GM18951 (cell line): ENCODE data around the gene OSM.
A peak's percentile ranks its signal among the peaks of the same experiment; 100 is the strongest.

ENCODE experiments used
- POLR2A ChIP-seq: IDR thresholded peaks from 4 replicates; pipeline ENCODE4 v1.6.1; 2011; ENCODE audit warnings: mild to moderate bottlenecking; ENCODE audit not compliant: insufficient read length, insufficient read depth; ENCODE audit errors: extremely low read depth
- in situ Hi-C: fragments of 300-500 bp; cut with MboI; formaldehyde crosslinking; loops from one replicate; pipeline ENCODE4 v1.12.0; 2022; ENCODE audit warnings: low sequenced_read_pairs, mixed read lengths, inconsistent platforms; ENCODE audit not compliant: unreplicated experiment

The OSM gene

GRCh38 chr22:30247561-30247960, 19.1 kb downstream of the OSM start:
- TF ChIP-seq POLR2A = no peak
- in situ Hi-C loops = loop anchor here (25.0 kb wide), 1 partner anchor 135 kb away; no protein-coding TSS in a partner anchor

GRCh38 chr22:30246814-30247376, 19.8 kb downstream of the OSM start:
- in situ Hi-C loops = loop anchor here (25.0 kb wide), 1 partner anchor 135 kb away; no protein-coding TSS in a partner anchor
- no peak for TF ChIP-seq POLR2A

DNA sequence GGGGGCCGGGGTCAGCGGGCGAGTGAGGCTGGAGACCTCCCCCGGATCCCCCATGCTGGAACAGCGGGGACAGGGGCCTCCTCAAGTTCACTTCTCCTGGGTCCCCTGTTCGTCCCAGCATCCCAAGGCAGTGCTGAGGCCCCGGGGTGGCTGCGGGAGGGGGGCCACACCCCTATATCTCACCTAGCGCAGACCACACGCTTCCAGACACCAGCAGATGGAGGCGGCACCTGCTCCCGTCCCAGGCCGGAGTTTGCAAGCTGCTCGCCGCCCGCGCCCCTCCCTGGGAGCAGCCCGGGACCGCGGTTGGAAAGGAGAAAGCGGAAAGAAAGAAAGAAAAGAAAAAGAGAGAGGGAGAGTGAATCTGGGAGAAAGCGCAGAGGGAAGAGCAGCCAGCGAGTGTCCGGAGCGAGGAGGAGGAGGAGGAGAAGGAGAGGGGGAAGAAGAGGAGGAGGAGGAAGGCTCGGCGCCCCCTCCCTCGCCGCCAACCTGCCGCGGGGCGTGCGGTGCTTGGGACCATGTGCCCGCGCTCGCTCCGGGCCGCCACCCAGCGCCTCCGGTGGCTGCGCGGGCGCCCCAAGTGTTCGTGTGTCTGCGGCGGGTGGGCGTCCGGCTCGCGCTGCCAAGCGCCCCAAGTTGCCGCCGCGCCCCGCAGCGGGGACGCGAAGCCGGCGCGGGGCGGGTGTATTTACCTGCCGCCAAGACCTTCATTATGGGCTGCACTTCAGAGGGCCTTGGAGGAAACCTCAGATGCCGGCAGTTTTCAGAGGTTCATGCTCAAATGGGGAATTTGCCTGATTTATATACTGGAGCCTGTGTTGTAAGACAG, 20.5 kb downstream of the OSM start, which contains the start of gene LIF:
LIF (minus strand) TSS at position 775 of the 829 bp plus-strand sequence; CDS start at position 711, 64 bp downstream.
- in situ Hi-C loops = loop anchor here (25.0 kb wide), 1 partner anchor 134 kb away; no protein-coding TSS in a partner anchor

DNA sequence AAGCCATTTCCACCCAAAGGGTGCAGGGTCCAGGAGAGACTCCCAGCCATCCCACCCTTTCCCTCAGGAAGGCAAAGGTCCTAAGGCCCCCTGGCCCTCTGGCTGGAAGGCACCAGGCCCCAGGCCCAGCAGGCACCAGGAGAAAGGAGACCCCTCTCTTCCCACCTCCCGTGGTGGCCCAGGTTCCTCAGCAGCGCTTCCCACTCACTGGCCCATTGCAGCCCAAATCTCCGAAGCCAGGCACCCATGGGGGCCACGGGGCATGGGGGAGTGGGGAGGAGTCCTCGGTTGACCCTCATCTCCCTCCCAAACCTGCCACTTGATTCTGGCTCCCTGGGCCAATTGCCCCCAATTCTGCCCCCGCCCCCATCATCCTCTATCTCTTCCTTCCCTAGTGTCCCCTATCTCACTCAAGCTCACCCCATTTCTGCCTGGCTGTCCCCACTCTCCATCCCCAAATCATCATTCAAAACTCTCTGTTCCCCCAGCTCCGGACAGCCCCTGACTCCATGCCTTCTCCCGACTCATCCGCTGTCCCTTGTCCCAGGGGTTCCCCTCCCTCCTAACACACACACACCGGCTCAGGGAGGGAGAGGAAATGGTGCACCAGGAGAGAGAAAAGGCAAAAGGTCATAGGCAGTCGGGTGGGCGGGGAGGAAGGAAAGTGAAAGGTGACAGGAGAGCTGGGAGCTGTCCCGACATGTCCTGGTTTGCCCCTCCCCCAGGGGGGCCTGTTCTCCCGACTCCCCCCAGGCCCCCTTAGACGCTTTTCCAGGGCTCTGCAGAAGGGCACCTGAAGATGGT, 21.3 kb downstream of the OSM start:
- TF ChIP-seq POLR2A = no peak
- in situ Hi-C loops = loop anchor here (25.0 kb wide), 1 partner anchor 133 kb away; no protein-coding TSS in a partner anchor

More for the DNA sequence above, 20.5 kb downstream of the OSM start, which contains the start of gene LIF:
- peak; percentile 18 for TF ChIP-seq POLR2A

DNA sequence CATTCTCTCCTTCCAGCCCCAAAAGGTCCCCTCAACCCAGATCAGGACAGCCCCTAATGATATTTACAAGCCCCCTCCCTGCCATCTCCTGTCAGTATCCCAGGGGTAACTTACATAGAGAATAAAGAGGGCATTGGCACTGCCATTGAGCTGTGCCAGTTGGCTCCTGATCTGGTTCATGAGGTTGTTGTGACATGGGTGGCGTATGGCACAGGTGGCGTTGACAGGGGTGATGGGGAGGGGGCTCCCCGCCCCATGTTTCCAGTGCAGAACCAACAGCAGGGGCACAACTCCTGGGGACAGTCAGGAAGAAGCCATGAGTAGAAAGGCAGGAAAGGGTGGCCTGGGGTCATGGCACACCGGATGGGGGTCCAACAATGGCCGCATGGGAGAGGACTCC, 22.0 kb downstream of the OSM start:
- TF ChIP-seq POLR2A = no peak
- in situ Hi-C loops = loop anchor here (25.0 kb wide), 1 partner anchor 132 kb away; no protein-coding TSS in a partner anchor

- no peak for TF ChIP-seq POLR2A
- in situ Hi-C loops = loop anchor here (25.0 kb wide), 1 partner anchor 132 kb away; no protein-coding TSS in a partner anchor
Observed at GRCh38 chr22:30244066-30244465, 22.6 kb downstream of the OSM start.

- no peak for TF ChIP-seq POLR2A
- in situ Hi-C loops = loop anchor here (25.0 kb wide), 1 partner anchor 131 kb away; no protein-coding TSS in a partner anchor
Observed at GRCh38 chr22:30243661-30244060, 23.0 kb downstream of the OSM start.

DNA sequence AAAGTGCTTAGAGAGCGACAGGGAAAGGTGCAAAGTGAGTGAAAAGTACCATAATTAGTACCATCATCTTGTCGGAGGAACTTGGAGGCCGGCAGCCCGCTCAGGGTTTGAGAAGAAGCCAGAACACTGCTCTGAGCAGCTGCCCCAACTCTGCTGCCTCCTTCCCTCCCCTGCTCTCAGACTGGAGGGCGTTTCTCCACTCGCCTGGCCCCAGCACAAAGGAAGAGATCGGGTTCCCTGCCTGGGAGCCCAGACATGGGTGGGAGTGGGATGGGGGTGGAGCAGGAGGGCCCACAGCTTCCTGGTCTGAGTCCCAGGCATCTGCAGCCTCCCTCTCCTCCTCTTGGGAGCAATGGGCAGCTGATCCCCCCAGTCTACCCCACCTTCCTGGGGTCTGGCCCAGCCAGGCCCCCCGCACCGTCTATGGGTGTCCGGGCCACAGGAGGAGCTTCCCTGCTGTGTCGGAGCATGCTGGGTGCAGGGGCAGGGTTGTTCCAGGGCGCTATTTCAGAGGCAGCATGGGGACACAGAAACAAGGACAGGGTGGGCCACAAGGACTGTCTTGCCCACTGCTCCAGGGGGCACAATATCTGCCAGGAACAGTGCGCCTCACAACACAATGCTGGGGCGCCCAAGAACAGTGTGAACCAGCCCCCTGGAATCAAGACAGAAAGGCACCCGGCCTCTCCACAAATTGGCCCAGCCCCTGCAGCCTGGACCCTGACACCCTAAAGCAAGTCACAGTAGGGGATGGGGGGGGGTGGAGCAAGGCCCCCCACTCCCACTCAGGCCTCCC, 24.9 kb downstream of the OSM start:
- in situ Hi-C loops = loop anchor here (25.0 kb wide), 1 partner anchor 129 kb away; no protein-coding TSS in a partner anchor

GRCh38 chr22:30240541-30241417, 25.9 kb downstream of the OSM start:
- in situ Hi-C loops = loop anchor here (25.0 kb wide), 1 partner anchor 128 kb away; no protein-coding TSS in a partner anchor

More for the DNA sequence above, 24.9 kb downstream of the OSM start:
- TF ChIP-seq POLR2A = no peak

GRCh38 chr22:30239488-30240405, 26.9 kb downstream of the OSM start:
- in situ Hi-C loops = loop anchor here (25.0 kb wide), 1 partner anchor 127 kb away; no protein-coding TSS in a partner anchor

More at GRCh38 chr22:30240541-30241417, 25.9 kb downstream of the OSM start:
- TF ChIP-seq POLR2A = no peak

More at GRCh38 chr22:30239488-30240405, 26.9 kb downstream of the OSM start:
- TF ChIP-seq POLR2A = no peak
